Uterus (tissue), 2 donors: Measurements from ENCODE around the gene ABT1.

ENCODE experiments used
- CTCF ChIP-seq, 4 experiments: fragments of 200-600 bp in 2 of 4; fragments of 450-650 bp in 2 of 4; sonication (generic) in 2 of 4; IDR thresholded peaks; one replicate each; pipeline ENCODE4 v1.5.1; 2016 to 2019; ENCODE audit warnings: antibody characterized with exemption in 4 of 4, mild to moderate bottlenecking in 2 of 4, moderate library complexity in 1 of 4
- POLR2A ChIP-seq, 2 donors: fragments of 450-650 bp; IDR thresholded peaks; one replicate each; pipeline ENCODE4 v1.6.1; 2016; ENCODE audit warnings: antibody characterized with exemption in 2 of 2, mild to moderate bottlenecking in 1 of 2, moderate library complexity in 1 of 2

- no peak for TF ChIP-seq POLR2A (IDR thresholded peaks at IDR 0.05)
- no peak for TF ChIP-seq CTCF (IDR thresholded peaks at IDR 0.05)
Measured at GRCh38 chr6:26597821-26598220, 1.1 kb downstream of the ABT1 start.
